Measurements from ENCODE around the gene ZNF135.
A peak's percentile ranks its signal among the peaks of the same experiment; 100 is the strongest.

Gene ZNF135

GRCh38 chr19:58059003-58059670 lies at the start of gene ZNF135:
Gene ZNF135 (plus strand): TSS chr19:58059282. CDS start chr19:58060003, 721 bp downstream.
- in situ Hi-C loops (cut with MboI; ENCODE audit: low sequenced_read_pairs): no loop called here
- Histone ChIP-seq H3K36me3 (replicated peaks) (no peaks in the 10 kb centered on the region), H3K4me3 (no peak within 1 kb of the TSS), H3K27me3 (ENCODE audit: low read depth) (no peaks in the 10 kb centered on the region), H3K9me3 (no peaks in the 10 kb centered on the region), H3K4me1 (no peaks in the 10 kb centered on the region)
- DNase-seq (ENCODE audit: low spot score in 2 of 2): no peak

- H3K4me3 ChIP-seq: no peak overlapping the region
- no peak for DNase-seq (ENCODE audit: low spot score in 2 of 2)
- H3K9me3 ChIP-seq: no peaks in the 10 kb centered on the region; the same call in 1 of the 2 replicates
- no peaks in the 10 kb centered on the region for H3K36me3 ChIP-seq (replicated peaks)
- in situ Hi-C loops (cut with MboI; ENCODE audit: low sequenced_read_pairs): no loop called here
- H3K27me3 ChIP-seq (ENCODE audit: low read depth): no peaks in the 10 kb centered on the region
- H3K4me1 ChIP-seq: no peaks in the 10 kb centered on the region
These were observed 49.8 kb upstream of the ZNF135 start for GRCh38 chr19:58009301-58009665.

- no peak for DNase-seq (ENCODE audit: low spot score in 2 of 2)
- in situ Hi-C loops (cut with MboI; ENCODE audit: low sequenced_read_pairs): no loop called here
- H3K27me3 ChIP-seq (ENCODE audit: low read depth): no peaks in the 10 kb centered on the region
- no peaks in the 10 kb centered on the region; the same call in 1 of the 2 replicates for H3K9me3 ChIP-seq
- H3K4me1 ChIP-seq: no peaks in the 10 kb centered on the region
- no peaks in the 10 kb centered on the region for H3K36me3 ChIP-seq (replicated peaks)
- no peak overlapping the region for H3K4me3 ChIP-seq
These were observed 49.3 kb upstream of the ZNF135 start for GRCh38 chr19:58009666-58010301.

- Histone ChIP-seq H3K4me3 (no peak overlapping the region), H3K9me3 (no peaks in the 10 kb centered on the region; the same call in 1 of the 2 replicates), H3K27me3 (ENCODE audit: low read depth) (no peaks in the 10 kb centered on the region), H3K36me3 (replicated peaks) (no peaks in the 10 kb centered on the region), H3K4me1 (no peaks in the 10 kb centered on the region)
- DNase-seq (ENCODE audit: low spot score in 2 of 2): no peak
- in situ Hi-C loops (cut with MboI; ENCODE audit: low sequenced_read_pairs): no loop called here
These were observed 48.6 kb upstream of the ZNF135 start for GRCh38 chr19:58010507-58010906.

- in situ Hi-C loops (cut with MboI; ENCODE audit: low sequenced_read_pairs): no loop called here
- DNase-seq (ENCODE audit: low spot score in 2 of 2): no peak
- 0 out of 2 replicates have a peak, but pooled peaks cover 2% of the 10 kb centered on the region for H3K9me3 ChIP-seq
- no peaks in the 10 kb centered on the region for H3K27me3 ChIP-seq (ENCODE audit: low read depth)
- no peaks in the 10 kb centered on the region for H3K4me1 ChIP-seq
- no peaks in the 10 kb centered on the region for H3K36me3 ChIP-seq (replicated peaks)
- H3K4me3 ChIP-seq: no peak overlapping the region
These were observed 44.9 kb upstream of the ZNF135 start for GRCh38 chr19:58014141-58014540.

- Histone ChIP-seq H3K4me1 (no peaks in the 10 kb centered on the region), H3K9me3 (0 out of 2 replicates have a peak, but pooled peaks cover 2% of the 10 kb centered on the region), H3K4me3 (no peak overlapping the region), H3K27me3 (ENCODE audit: low read depth) (no peaks in the 10 kb centered on the region), H3K36me3 (replicated peaks) (no peaks in the 10 kb centered on the region)
- in situ Hi-C loops (cut with MboI; ENCODE audit: low sequenced_read_pairs): no loop called here
- DNase-seq (ENCODE audit: low spot score in 2 of 2): no peak
These were observed 39.0 kb upstream of the ZNF135 start for GRCh38 chr19:58020129-58020528.

GRCh38 chr19:58021541-58022282 lies 37.4 kb upstream of the ZNF135 start:
- DNase-seq (ENCODE audit: low spot score in 2 of 2): peak in 1 of 2 experiments; percentile 20
- H3K9me3 ChIP-seq: 0 out of 2 replicates have a peak, but pooled peaks cover 2% of the 10 kb centered on the region

GRCh38 chr19:58022283-58022660 lies 36.8 kb upstream of the ZNF135 start:
- H3K4me3 ChIP-seq: no peak overlapping the region
- in situ Hi-C loops (cut with MboI; ENCODE audit: low sequenced_read_pairs): no loop called here
- H3K36me3 ChIP-seq (replicated peaks): no peaks in the 10 kb centered on the region
- DNase-seq (ENCODE audit: low spot score in 2 of 2): no peak
- no peaks in the 10 kb centered on the region for H3K9me3 ChIP-seq
- H3K4me1 ChIP-seq: no peaks in the 10 kb centered on the region
- H3K27me3 ChIP-seq (ENCODE audit: low read depth): no peaks in the 10 kb centered on the region

More at GRCh38 chr19:58021541-58022282, 37.4 kb upstream of the ZNF135 start:
- Histone ChIP-seq H3K27me3 (ENCODE audit: low read depth) (no peaks in the 10 kb centered on the region), H3K36me3 (replicated peaks) (no peaks in the 10 kb centered on the region), H3K4me3 (no peak overlapping the region), H3K4me1 (no peaks in the 10 kb centered on the region)
- in situ Hi-C loops (cut with MboI; ENCODE audit: low sequenced_read_pairs): no loop called here

- H3K27me3 ChIP-seq (ENCODE audit: low read depth): no peaks in the 10 kb centered on the region
- no peaks in the 10 kb centered on the region for H3K4me1 ChIP-seq
- in situ Hi-C loops (cut with MboI; ENCODE audit: low sequenced_read_pairs): no loop called here
- H3K4me3 ChIP-seq: no peak overlapping the region
- no peak for DNase-seq (ENCODE audit: low spot score in 2 of 2)
- no peaks in the 10 kb centered on the region for H3K36me3 ChIP-seq (replicated peaks)
- no peaks in the 10 kb centered on the region for H3K9me3 ChIP-seq
These were observed 34.4 kb upstream of the ZNF135 start for GRCh38 chr19:58024661-58025060.

GRCh38 chr19:58033741-58034476 lies 25.2 kb upstream of the ZNF135 start, which contains the start of gene ZSCAN1:
Gene ZSCAN1 (plus strand): TSS chr19:58034025. CDS start chr19:58037837, 3,812 bp downstream.
- Histone ChIP-seq H3K4me1 (no peaks in the 10 kb centered on the region), H3K36me3 (replicated peaks) (no peaks in the 10 kb centered on the region), H3K4me3 (no peak within 1 kb of the TSS), H3K27me3 (ENCODE audit: low read depth) (no peaks in the 10 kb centered on the region), H3K9me3 (no peaks in the 10 kb centered on the region)
- DNase-seq (ENCODE audit: low spot score in 2 of 2): no peak
- in situ Hi-C loops (cut with MboI; ENCODE audit: low sequenced_read_pairs): no loop called here

GRCh38 chr19:58034477-58034793 lies 24.6 kb upstream of the ZNF135 start:
- no peak for DNase-seq (ENCODE audit: low spot score in 2 of 2)
- no peaks in the 10 kb centered on the region for H3K36me3 ChIP-seq (replicated peaks)

GRCh38 chr19:58035863-58036262 lies 23.2 kb upstream of the ZNF135 start:
- no peak for DNase-seq (ENCODE audit: low spot score in 2 of 2)
- H3K9me3 ChIP-seq: no peaks in the 10 kb centered on the region
- no peaks in the 10 kb centered on the region for H3K4me1 ChIP-seq
- H3K27me3 ChIP-seq (ENCODE audit: low read depth): no peaks in the 10 kb centered on the region
- in situ Hi-C loops (cut with MboI; ENCODE audit: low sequenced_read_pairs): no loop called here
- H3K36me3 ChIP-seq (replicated peaks): no peaks in the 10 kb centered on the region
- no peak overlapping the region for H3K4me3 ChIP-seq

More at GRCh38 chr19:58034477-58034793, 24.6 kb upstream of the ZNF135 start:
- no peaks in the 10 kb centered on the region for H3K27me3 ChIP-seq (ENCODE audit: low read depth)
- no peaks in the 10 kb centered on the region for H3K9me3 ChIP-seq
- in situ Hi-C loops (cut with MboI; ENCODE audit: low sequenced_read_pairs): no loop called here
- H3K4me1 ChIP-seq: no peaks in the 10 kb centered on the region
- no peak overlapping the region for H3K4me3 ChIP-seq

- H3K9me3 ChIP-seq: no peaks in the 10 kb centered on the region
- no peaks in the 10 kb centered on the region for H3K36me3 ChIP-seq (replicated peaks)
- no peaks in the 10 kb centered on the region for H3K4me1 ChIP-seq
- in situ Hi-C loops (cut with MboI; ENCODE audit: low sequenced_read_pairs): no loop called here
- no peaks in the 10 kb centered on the region for H3K27me3 ChIP-seq (ENCODE audit: low read depth)
- no peak overlapping the region for H3K4me3 ChIP-seq
- no peak for DNase-seq (ENCODE audit: low spot score in 2 of 2)
These were observed 21.0 kb upstream of the ZNF135 start for GRCh38 chr19:58037927-58038687.
